H1 (cell line): ENCODE data around the gene APOC1. TPM values are rescaled to one million over a fixed set of nuclear protein-coding genes. Genes with fewer than 3 reads are reported as not detected.
A peak's percentile ranks its signal among the peaks of the same experiment; 100 is the strongest.

Experiments
- ASH2L ChIP-seq: fragments of 200-600, 300-600 bp; sonication (generic); IDR thresholded peaks from one replicate; pipeline ENCODE4 v1.7.1; 2017; ENCODE audit warnings: low read length
- ATF3 ChIP-seq: IDR thresholded peaks from 2 replicates; pipeline ENCODE4 v1.6.1; 2011; ENCODE audit warnings: low read depth, mild to moderate bottlenecking, low read length; ENCODE audit not compliant: insufficient read depth
- BACH1 ChIP-seq: IDR thresholded peaks from 2 replicates; pipeline ENCODE4 v1.6.1; 2012; ENCODE audit warnings: low read length, improper control_type of control experiment
- BRCA1 ChIP-seq: IDR thresholded peaks from 2 replicates; pipeline ENCODE4 v1.6.1; 2012; ENCODE audit warnings: low read depth, low read length, improper control_type of control experiment
- CBX5 ChIP-seq: fragments of 300-800, 300-1000 bp; sonication (generic); IDR thresholded peaks from 2 replicates; pipeline ENCODE4 v1.7.1; 2016; ENCODE audit warnings: antibody characterized with exemption, low read length, low read depth
- CHD2 ChIP-seq: IDR thresholded peaks from 2 replicates; pipeline ENCODE4 v1.6.1; 2012; ENCODE audit warnings: low read length, improper control_type of control experiment
- CTBP2 ChIP-seq: IDR thresholded peaks from 2 replicates; pipeline ENCODE4 v1.7.0; 2011; ENCODE audit warnings: borderline replicate concordance, mild to moderate bottlenecking, moderate library complexity, mixed read lengths, low read length; ENCODE audit not compliant: insufficient read depth, insufficient read length
- GABPA ChIP-seq: IDR thresholded peaks from 2 replicates; pipeline ENCODE4 v1.6.1; 2011; ENCODE audit warnings: mild to moderate bottlenecking, low read length, moderate library complexity, borderline replicate concordance; ENCODE audit not compliant: insufficient read depth
- GTF2F1 ChIP-seq: IDR thresholded peaks from 2 replicates; pipeline ENCODE4 v1.6.1; 2012; ENCODE audit warnings: low read depth, low read length, improper control_type of control experiment, borderline replicate concordance
- KDM1A ChIP-seq: fragments of 200-600, 300-600 bp; sonication (generic); IDR thresholded peaks from 2 replicates; pipeline ENCODE4 v1.7.1; 2016; ENCODE audit warnings: mild to moderate bottlenecking, low read length, borderline replicate concordance
- NANOG ChIP-seq: IDR thresholded peaks from 2 replicates; pipeline ENCODE4 v1.6.1; 2011; ENCODE audit warnings: low read length, low read depth, mild to moderate bottlenecking, inconsistent platforms; ENCODE audit not compliant: insufficient read depth, poor library complexity, severe bottlenecking
- NRF1 ChIP-seq: IDR thresholded peaks from 2 replicates; pipeline ENCODE4 v1.6.1; 2011; ENCODE audit warnings: mild to moderate bottlenecking, low read depth, low read length, improper control_type of control experiment
- PHF8 ChIP-seq: fragments of 200-600 bp; sonication (generic); conservative IDR thresholded peaks from 2 replicates; pipeline ENCODE4 v1.7.1; 2012; ENCODE audit warnings: low read depth, mild to moderate bottlenecking, inconsistent platforms, low read length, moderate library complexity
- POLR2A ChIP-seq, 2 experiments: IDR thresholded peaks; 1 replicate in 1 of 2; 2 replicates in 1 of 2; pipeline ENCODE4 v1.6.1; 2011; ENCODE audit warnings: low read depth in 2 of 2, low read length in 2 of 2, mild to moderate bottlenecking in 2 of 2; ENCODE audit errors: control extremely low read depth in 1 of 2
- POU5F1 ChIP-seq: IDR thresholded peaks from 2 replicates; pipeline ENCODE4 v1.6.1; 2011; ENCODE audit warnings: low read depth, mild to moderate bottlenecking, low read length, moderate library complexity
- RBBP5 ChIP-seq: IDR thresholded peaks from 2 replicates; pipeline ENCODE4 v1.7.1; 2012; ENCODE audit warnings: low read depth, mild to moderate bottlenecking, inconsistent platforms, low read length, moderate library complexity, borderline replicate concordance
- SP1 ChIP-seq: IDR thresholded peaks from 2 replicates; pipeline ENCODE4 v1.6.1; 2011; ENCODE audit warnings: low read depth, low read length
- SP2 ChIP-seq: IDR thresholded peaks from 2 replicates; pipeline ENCODE4 v1.6.1; 2012; ENCODE audit warnings: mild to moderate bottlenecking, low read length, inconsistent platforms
- TBP ChIP-seq: IDR thresholded peaks from 2 replicates; pipeline ENCODE4 v1.6.1; 2011; ENCODE audit warnings: low read depth, low read length, improper control_type of control experiment
- TCF12 ChIP-seq: IDR thresholded peaks from 2 replicates; pipeline ENCODE4 v1.6.1; 2011; ENCODE audit warnings: low read depth, mild to moderate bottlenecking, low read length
- TEAD4 ChIP-seq: IDR thresholded peaks from 2 replicates; pipeline ENCODE4 v1.6.1; 2012; ENCODE audit warnings: low read depth, low read length, inconsistent platforms, mixed read lengths
- USF2 ChIP-seq: IDR thresholded peaks from 2 replicates; pipeline ENCODE4 v1.6.1; 2011; ENCODE audit warnings: low read length, improper control_type of control experiment
- polyA plus RNA-seq, 7 experiments: library from polyadenylated mRNA; depleted of rRNA in 3 of 7; stranded (reverse) in 5 of 7; unstranded in 2 of 7; fragments of >200 nt in 5 of 7; fragments of 200-250 nt in 2 of 7; gene quantifications; 1 replicate in 5 of 7; 2 replicates in 1 of 7; 4 replicates in 1 of 7; pipeline versions ENCODE4 v1.2.1 to v1.2.3, GENCODE V29; 2011 to 2013; ENCODE audit warnings: missing spikeins in 2 of 7, mixed read lengths in 2 of 7
- total RNA-seq: library from RNA; stranded (reverse); fragmentation: NEBNext Ultra II Directional; extraction: Animal tissue kit (Norgen Biotek cat#: 25700); gene quantifications from 2 replicates; pipeline ENCODE4 v1.2.1, GENCODE V29; 2021
- TF ChIP-seq, protein P1 (sequence below): IDR thresholded peaks from 2 replicates; pipeline ENCODE4 v1.6.1; 2012; ENCODE audit warnings: inconsistent platforms

The APOC1 gene
- total and polyA plus RNA-seq, 2 of the 8 experiments (the other 6 are each of a cell fraction or from before 2014, with no cell fraction given), result 55.8 to 78.2 TPM

GRCh38 chr19:44891016-44891882 is 23.2 kb upstream of the APOC1 start, which contains the start of gene TOMM40 (continued):
- TF ChIP-seq NANOG, result no peak
- TF ChIP-seq SP1, result peak; percentile 97
- TF ChIP-seq KDM1A, result no peak
- TF ChIP-seq CHD2, result peak; percentile 73
- TF ChIP-seq POU5F1, result no peak
- TF ChIP-seq BACH1, result no peak
- no peak for TF ChIP-seq BRCA1
- no peak for TF ChIP-seq NRF1
- peak; percentile 76; the same call in 1 of the 2 replicates for TF ChIP-seq SP2
- TF ChIP-seq GABPA, result peak; percentile 71; the same call in 1 of the 2 replicates
- 0 out of 2 replicates have a peak, but pooled peaks have one; percentile 52 for TF ChIP-seq TBP
- no peak for TF ChIP-seq TEAD4
- TF ChIP-seq ASH2L, result peak; percentile 28
- no peak for TF ChIP-seq TCF12
- no peak for TF ChIP-seq CTBP2
- no peak for TF ChIP-seq RBBP5
- peak; percentile 34 to 77 for TF ChIP-seq POLR2A (IDR thresholded peaks at IDR 0.05; ENCODE audit: control extremely low read depth in 1 of 2, low read depth in 2 of 2, low read length in 2 of 2)
- no peak for TF ChIP-seq CBX5
- TF ChIP-seq, protein P1, sequence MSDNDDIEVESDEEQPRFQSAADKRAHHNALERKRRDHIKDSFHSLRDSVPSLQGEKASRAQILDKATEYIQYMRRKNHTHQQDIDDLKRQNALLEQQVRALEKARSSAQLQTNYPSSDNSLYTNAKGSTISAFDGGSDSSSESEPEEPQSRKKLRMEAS, result no peak; the same call in none of the 2 replicates
- no peak for TF ChIP-seq ATF3
- peak; percentile 88 for TF ChIP-seq PHF8
- TF ChIP-seq GTF2F1, result no peak
- no peak for TF ChIP-seq USF2
